GM10248 (cell line): ENCODE measurements around the gene TRERF1.
"Not testable (repeated sequence)": the region's sequence is repeated elsewhere in the genome, so short reads cannot be mapped to it uniquely, and the experiment has no call there.

Experiments used
- CTCF ChIA-PET: fragments of 300-600 bp; sonication (Branson Sonifier 250); formaldehyde crosslinking; extraction: SDS; loops from one replicate; lab custom pipeline; 2021; ENCODE audit warnings: antibody characterized with exemption; lab: Yijun Ruan, JAX
- POLR2A ChIA-PET: fragments of 350-650 bp; sonication (Branson Sonifier 250); formaldehyde crosslinking; extraction: SDS; loops from one replicate; lab custom pipeline; 2020; ENCODE audit warnings: antibody characterized with exemption; lab: Yijun Ruan, JAX
- DNase-seq: peaks from one replicate; pipeline ENCODE4 v3.0.0; 2012; ENCODE audit errors: extremely low spot score
- CTCF ChIP-seq: IDR thresholded peaks from 2 replicates; pipeline ENCODE4 v1.5.1; 2012; ENCODE audit warnings: mild to moderate bottlenecking, low read depth; ENCODE audit errors: extremely low read depth, missing control alignments, control extremely low read depth

TRERF1 gene

GRCh38 chr6:42471714-42472113 lies 20.0 kb upstream of the TRERF1 start:
- DNase-seq: no peak
- ChIA-PET POLR2A (no interaction called here), CTCF (interaction anchor here (1.2 kb wide), 2 partner anchors 10 to 25 kb away, joined by 3 to 4 read pairs; no protein-coding TSS in a partner anchor)
- no peak for TF ChIP-seq CTCF

- ChIA-PET CTCF (interaction anchor here (1.4 to 1.6 kb wide), 2 partner anchors 8 to 13 kb away, joined by 3 to 7 read pairs; no protein-coding TSS in a partner anchor), POLR2A (no interaction called here)
- no peak for DNase-seq
- no peak for TF ChIP-seq CTCF
Observed at GRCh38 chr6:42471142-42471541, 19.4 kb upstream of the TRERF1 start.

GRCh38 chr6:42468273-42468672 lies 16.5 kb upstream of the TRERF1 start:
- no peak for DNase-seq
- no peak for TF ChIP-seq CTCF
- ChIA-PET CTCF (interaction anchor here (1.2 to 1.5 kb wide), 2 partner anchors 64 to 80 kb away, joined by 3 read pairs; no protein-coding TSS in a partner anchor), POLR2A (no interaction called here)

GRCh38 chr6:42467651-42468050 lies 15.9 kb upstream of the TRERF1 start:
- ChIA-PET CTCF (interaction anchor here (0.6 to 1.2 kb wide), 2 partner anchors 80 to 489 kb away, joined by 3 read pairs; no protein-coding TSS in a partner anchor), POLR2A (no interaction called here)
- no peak for TF ChIP-seq CTCF
- no peak for DNase-seq

- DNase-seq, POLR2A ChIA-PET: not testable (repeated sequence)
Observed at GRCh38 chr6:42466470-42466869, 14.7 kb upstream of the TRERF1 start.

GRCh38 chr6:42462474-42462972 lies 10.8 kb upstream of the TRERF1 start:
- DNase-seq: no peak
- no peak for TF ChIP-seq CTCF
- POLR2A ChIA-PET: no interaction called here
- CTCF ChIA-PET: no interaction called here

More at GRCh38 chr6:42466470-42466869, 14.7 kb upstream of the TRERF1 start:
- CTCF ChIA-PET: not testable (repeated sequence)

- ChIA-PET CTCF (no interaction called here), POLR2A (no interaction called here)
- no peak for DNase-seq
- no peak for TF ChIP-seq CTCF
Observed at GRCh38 chr6:42460883-42461282, 9.2 kb upstream of the TRERF1 start.
